ENCODE results near the gene PZP.

Gene PZP

DNA sequence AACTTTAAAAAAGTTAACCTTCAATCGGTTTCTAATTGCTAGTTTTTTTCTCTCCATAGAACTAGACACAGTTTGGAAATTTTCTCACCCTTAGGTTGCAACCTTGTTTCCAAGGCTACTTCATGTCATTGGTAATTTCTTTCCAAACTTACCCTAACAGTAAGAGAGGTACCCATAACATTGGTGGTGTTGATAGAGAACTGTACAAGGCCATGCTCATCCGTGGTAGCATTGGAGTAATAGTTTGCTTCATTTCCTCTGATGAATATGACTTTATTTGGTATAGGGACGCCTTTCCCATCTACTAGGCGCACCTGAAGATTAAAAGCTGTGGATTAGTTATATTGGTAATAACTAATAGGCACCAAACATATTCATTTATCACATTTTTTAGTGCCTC is 104.1 kb downstream of the PZP start:
- no peak for DNase-seq (ENCODE audit: low read depth in 2 of 2)

DNA sequence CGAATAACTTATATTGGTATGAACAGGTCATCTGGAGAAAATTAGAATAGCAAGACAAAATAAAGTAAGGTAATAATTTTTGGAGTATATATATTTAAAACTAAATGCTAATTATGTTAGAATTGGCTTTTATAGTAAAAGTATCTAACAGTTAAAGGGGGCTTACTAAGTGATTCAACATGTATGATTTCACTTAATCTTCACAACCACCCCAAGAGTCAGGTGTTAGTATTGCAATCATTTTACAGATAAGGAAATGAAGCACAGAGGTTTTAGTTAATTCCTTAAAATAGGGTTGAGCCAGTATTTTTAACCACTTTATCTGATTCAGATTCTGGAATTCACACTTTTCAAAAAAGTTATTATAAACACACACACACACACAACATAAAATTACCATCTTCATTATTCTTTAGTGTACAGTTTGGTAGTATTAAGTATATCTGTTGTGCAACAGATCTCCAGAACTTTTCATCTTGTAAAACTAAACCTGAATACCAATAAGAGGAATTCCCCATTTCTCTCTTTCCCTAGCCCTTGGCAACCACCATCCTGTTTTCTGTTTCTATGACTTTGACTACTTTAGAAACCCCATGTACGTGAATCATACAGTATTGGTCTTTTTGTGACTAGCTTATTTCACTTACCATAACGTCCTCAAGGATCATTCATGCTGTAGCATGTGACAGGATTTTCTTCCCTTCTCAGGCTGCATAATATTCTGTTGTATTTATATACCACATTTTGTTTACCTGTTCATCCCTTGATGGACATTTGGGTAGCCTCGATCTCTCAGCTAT is 104.9 kb downstream of the PZP start:
- DNase-seq (ENCODE audit: low read depth in 2 of 2): no peak

DNA sequence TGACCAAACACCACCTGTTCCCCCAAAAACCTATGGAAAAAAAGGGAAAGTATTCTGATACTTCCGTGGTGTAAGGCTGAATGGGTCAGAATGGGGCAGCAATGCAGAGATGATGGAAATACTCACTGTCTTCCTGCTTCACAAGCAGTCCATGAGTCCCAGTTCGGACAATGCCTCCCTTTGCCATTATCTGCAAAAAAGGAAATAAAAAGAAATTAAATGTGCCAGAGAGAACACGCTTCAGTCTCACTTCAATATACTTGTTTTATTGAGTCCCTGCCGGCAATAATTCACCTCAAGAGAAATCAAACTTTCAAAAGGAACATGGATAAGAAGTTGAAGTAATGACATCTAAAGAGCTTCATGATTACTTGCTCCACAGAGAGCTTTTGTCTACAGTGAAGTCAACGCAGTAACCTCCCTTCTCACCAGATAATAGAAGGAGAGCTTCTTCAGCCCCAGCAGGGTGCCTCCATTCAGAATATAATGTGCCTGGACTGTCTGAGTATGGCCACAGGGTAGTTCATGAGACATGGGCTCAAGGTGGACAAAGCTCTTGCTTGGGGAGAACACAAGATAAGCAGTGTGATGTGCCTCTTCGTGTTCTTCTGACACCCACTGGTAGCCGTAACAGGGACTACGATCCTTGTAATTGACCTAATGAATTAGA is 107.0 kb downstream of the PZP start:
- DNase-seq (ENCODE audit: low read depth in 2 of 2): no peak

DNA sequence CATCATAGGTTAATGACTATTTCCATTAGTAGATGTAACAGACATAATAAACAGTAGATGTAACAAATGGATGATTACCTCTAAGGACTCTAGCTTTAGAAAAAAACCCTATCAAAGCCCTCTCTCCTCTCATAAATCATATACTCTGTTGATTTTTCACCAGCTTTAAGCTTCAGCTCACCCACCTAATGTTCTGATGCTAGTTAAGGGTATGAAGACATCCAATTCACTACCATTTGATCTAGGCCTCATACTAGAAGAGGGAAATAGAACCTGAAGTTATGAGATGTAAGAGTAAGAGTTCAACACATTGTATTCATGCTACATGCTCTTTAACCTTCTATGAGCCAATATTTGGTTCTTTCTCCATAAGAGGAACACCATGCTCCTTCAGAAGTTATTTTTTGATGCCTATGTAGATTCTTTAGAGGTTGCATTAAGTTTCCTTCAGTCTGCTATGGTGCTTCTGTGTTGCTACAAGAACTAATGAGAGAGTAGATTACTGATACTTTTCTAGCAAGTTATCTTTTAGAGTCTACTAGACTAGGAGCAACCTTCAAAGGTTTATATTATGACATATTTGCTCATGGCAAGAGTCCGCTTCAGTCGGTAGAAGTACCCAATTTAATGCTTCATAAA is 108.5 kb downstream of the PZP start:
- DNase-seq (ENCODE audit: low read depth in 2 of 2): no peak
